Measurements from ENCODE around the gene FBN1.

FBN1 gene

GRCh38 chr15:48510976-48511375 lies 134.5 kb downstream of the FBN1 start:
- DNase-seq (ENCODE audit: low spot score in 2 of 2), result no peak
- no peaks in the 10 kb centered on the region for H3K9me3 ChIP-seq
- H3K27me3 ChIP-seq (ENCODE audit: low read depth), result no peaks in the 10 kb centered on the region
- in situ Hi-C loops (cut with MboI; ENCODE audit: low sequenced_read_pairs), result no loop called here
- no peak overlapping the region for H3K4me3 ChIP-seq
- H3K36me3 ChIP-seq (replicated peaks), result no peaks in the 10 kb centered on the region
- H3K4me1 ChIP-seq, result no peaks in the 10 kb centered on the region

GRCh38 chr15:48507416-48508065 lies 138.0 kb downstream of the FBN1 start:
- peak; percentile 61 to 70 for DNase-seq (ENCODE audit: low spot score in 2 of 2)

GRCh38 chr15:48505067-48505466 lies 140.4 kb downstream of the FBN1 start:
- no peak for DNase-seq (ENCODE audit: low spot score in 2 of 2)
- Histone ChIP-seq H3K36me3 (replicated peaks) (no peaks in the 10 kb centered on the region), H3K4me3 (no peak overlapping the region), H3K9me3 (no peaks in the 10 kb centered on the region), H3K27me3 (ENCODE audit: low read depth) (no peaks in the 10 kb centered on the region), H3K4me1 (no peaks in the 10 kb centered on the region)
- in situ Hi-C loops (cut with MboI; ENCODE audit: low sequenced_read_pairs), result no loop called here

More at GRCh38 chr15:48507416-48508065, 138.0 kb downstream of the FBN1 start:
- Histone ChIP-seq H3K9me3 (no peaks in the 10 kb centered on the region), H3K4me3 (no peak overlapping the region), H3K4me1 (no peaks in the 10 kb centered on the region), H3K27me3 (ENCODE audit: low read depth) (no peaks in the 10 kb centered on the region), H3K36me3 (replicated peaks) (no peaks in the 10 kb centered on the region)
- in situ Hi-C loops (cut with MboI; ENCODE audit: low sequenced_read_pairs), result no loop called here

GRCh38 chr15:48501208-48501607 lies 144.3 kb downstream of the FBN1 start:
- Histone ChIP-seq H3K4me3 (no peak overlapping the region), H3K27me3 (ENCODE audit: low read depth) (no peaks in the 10 kb centered on the region), H3K4me1 (peaks cover 3% of the 10 kb centered on the region; the same call in 1 of the 2 replicates), H3K9me3 (no peaks in the 10 kb centered on the region), H3K36me3 (replicated peaks) (no peaks in the 10 kb centered on the region)
- DNase-seq (ENCODE audit: low spot score in 2 of 2), result no peak
- in situ Hi-C loops (cut with MboI; ENCODE audit: low sequenced_read_pairs), result no loop called here

- no peak overlapping the region for H3K4me3 ChIP-seq
- no peaks in the 10 kb centered on the region for H3K9me3 ChIP-seq
- in situ Hi-C loops (cut with MboI; ENCODE audit: low sequenced_read_pairs), result no loop called here
- no peak for DNase-seq (ENCODE audit: low spot score in 2 of 2)
- no peaks in the 10 kb centered on the region for H3K27me3 ChIP-seq (ENCODE audit: low read depth)
- H3K36me3 ChIP-seq (replicated peaks), result no peaks in the 10 kb centered on the region; the same call in 1 of the 2 replicates
- H3K4me1 ChIP-seq, result peaks cover 3% of the 10 kb centered on the region; the same call in 1 of the 2 replicates
Measured at GRCh38 chr15:48500595-48500994, 144.9 kb downstream of the FBN1 start.

- in situ Hi-C loops (cut with MboI; ENCODE audit: low sequenced_read_pairs), result no loop called here
- DNase-seq (ENCODE audit: low spot score in 2 of 2), result no peak
- Histone ChIP-seq H3K9me3 (no peaks in the 10 kb centered on the region), H3K4me1 (peaks cover 3% of the 10 kb centered on the region; the same call in 1 of the 2 replicates), H3K4me3 (no peak overlapping the region), H3K27me3 (ENCODE audit: low read depth) (no peaks in the 10 kb centered on the region), H3K36me3 (replicated peaks) (no peaks in the 10 kb centered on the region; the same call in 1 of the 2 replicates)
Measured at GRCh38 chr15:48499978-48500377, 145.5 kb downstream of the FBN1 start.

- DNase-seq (ENCODE audit: low spot score in 2 of 2), result no peak
- H3K36me3 ChIP-seq (replicated peaks), result no peaks in the 10 kb centered on the region; the same call in 1 of the 2 replicates
- H3K27me3 ChIP-seq (ENCODE audit: low read depth), result no peaks in the 10 kb centered on the region
- in situ Hi-C loops (cut with MboI; ENCODE audit: low sequenced_read_pairs), result no loop called here
- no peaks in the 10 kb centered on the region for H3K9me3 ChIP-seq
- H3K4me1 ChIP-seq, result peaks cover 3% of the 10 kb centered on the region; the same call in 1 of the 2 replicates
- no peak overlapping the region for H3K4me3 ChIP-seq
Measured at GRCh38 chr15:48498828-48499227, 146.7 kb downstream of the FBN1 start.

GRCh38 chr15:48494631-48495030 lies 150.9 kb downstream of the FBN1 start:
- no peaks in the 10 kb centered on the region for H3K27me3 ChIP-seq (ENCODE audit: low read depth)
- no peak for DNase-seq (ENCODE audit: low spot score in 2 of 2)
- no peaks in the 10 kb centered on the region; the same call in 1 of the 2 replicates for H3K36me3 ChIP-seq (replicated peaks)
- in situ Hi-C loops (cut with MboI; ENCODE audit: low sequenced_read_pairs), result no loop called here
- H3K4me1 ChIP-seq, result peaks cover 3% of the 10 kb centered on the region; the same call in 1 of the 2 replicates
- no peak overlapping the region for H3K4me3 ChIP-seq
- no peaks in the 10 kb centered on the region for H3K9me3 ChIP-seq

GRCh38 chr15:48493763-48494225 lies 151.7 kb downstream of the FBN1 start:
- Histone ChIP-seq H3K27me3 (ENCODE audit: low read depth) (no peaks in the 10 kb centered on the region), H3K9me3 (no peaks in the 10 kb centered on the region), H3K4me1 (peaks cover 3% of the 10 kb centered on the region; the same call in 1 of the 2 replicates), H3K36me3 (replicated peaks) (no peaks in the 10 kb centered on the region; the same call in 1 of the 2 replicates), H3K4me3 (no peak overlapping the region)
- no peak for DNase-seq (ENCODE audit: low spot score in 2 of 2)
- in situ Hi-C loops (cut with MboI; ENCODE audit: low sequenced_read_pairs), result no loop called here

GRCh38 chr15:48493084-48493762 lies 152.3 kb downstream of the FBN1 start:
- Histone ChIP-seq H3K4me3 (no peak overlapping the region), H3K9me3 (no peaks in the 10 kb centered on the region), H3K4me1 (peaks cover 3% of the 10 kb centered on the region; the same call in 1 of the 2 replicates), H3K27me3 (ENCODE audit: low read depth) (no peaks in the 10 kb centered on the region), H3K36me3 (replicated peaks) (no peaks in the 10 kb centered on the region; the same call in 1 of the 2 replicates)
- in situ Hi-C loops (cut with MboI; ENCODE audit: low sequenced_read_pairs), result no loop called here
- DNase-seq (ENCODE audit: low spot score in 2 of 2), result no peak

- Histone ChIP-seq H3K9me3 (no peaks in the 10 kb centered on the region), H3K4me1 (no peaks in the 10 kb centered on the region), H3K36me3 (replicated peaks) (no peaks in the 10 kb centered on the region; the same call in 1 of the 2 replicates), H3K27me3 (ENCODE audit: low read depth) (no peaks in the 10 kb centered on the region), H3K4me3 (no peak overlapping the region)
- no peak for DNase-seq (ENCODE audit: low spot score in 2 of 2)
- in situ Hi-C loops (cut with MboI; ENCODE audit: low sequenced_read_pairs), result no loop called here
Measured at GRCh38 chr15:48486228-48486627, 159.3 kb downstream of the FBN1 start.

GRCh38 chr15:48481802-48482201 lies 163.7 kb downstream of the FBN1 start:
- H3K4me1 ChIP-seq, result peaks cover 8% of the 10 kb centered on the region; the same call in 1 of the 2 replicates
- no peaks in the 10 kb centered on the region for H3K9me3 ChIP-seq
- no peak overlapping the region for H3K4me3 ChIP-seq
- H3K36me3 ChIP-seq (replicated peaks), result no peaks in the 10 kb centered on the region; the same call in 1 of the 2 replicates
- in situ Hi-C loops (cut with MboI; ENCODE audit: low sequenced_read_pairs), result no loop called here
- no peaks in the 10 kb centered on the region for H3K27me3 ChIP-seq (ENCODE audit: low read depth)
- DNase-seq (ENCODE audit: low spot score in 2 of 2), result no peak

- Histone ChIP-seq H3K9me3 (no peaks in the 10 kb centered on the region), H3K4me1 (peaks cover 8% of the 10 kb centered on the region; the same call in 1 of the 2 replicates), H3K4me3 (no peak overlapping the region), H3K27me3 (ENCODE audit: low read depth) (no peaks in the 10 kb centered on the region), H3K36me3 (replicated peaks) (no peaks in the 10 kb centered on the region)
- in situ Hi-C loops (cut with MboI; ENCODE audit: low sequenced_read_pairs), result no loop called here
- peak; percentile 15 to 77 for DNase-seq (ENCODE audit: low spot score in 2 of 2)
Measured at GRCh38 chr15:48479751-48480150, 165.8 kb downstream of the FBN1 start.

- no peak overlapping the region for H3K4me3 ChIP-seq
- H3K9me3 ChIP-seq, result no peaks in the 10 kb centered on the region
- H3K36me3 ChIP-seq (replicated peaks), result no peaks in the 10 kb centered on the region
- H3K4me1 ChIP-seq, result peaks cover 8% of the 10 kb centered on the region; the same call in 1 of the 2 replicates
- DNase-seq (ENCODE audit: low spot score in 2 of 2), result no peak
- in situ Hi-C loops (cut with MboI; ENCODE audit: low sequenced_read_pairs), result no loop called here
- H3K27me3 ChIP-seq (ENCODE audit: low read depth), result no peaks in the 10 kb centered on the region
Measured at GRCh38 chr15:48478581-48478980, 166.9 kb downstream of the FBN1 start.

All from HAP-1 (cell line).